Measurements from ENCODE around the gene GNAZ. TPM values are rescaled to one million over a fixed set of nuclear protein-coding genes. Genes with fewer than 3 reads are reported as not detected.

GNAZ gene
- polyA plus RNA-seq, 1 experiment, result 12.6 TPM

DNA sequence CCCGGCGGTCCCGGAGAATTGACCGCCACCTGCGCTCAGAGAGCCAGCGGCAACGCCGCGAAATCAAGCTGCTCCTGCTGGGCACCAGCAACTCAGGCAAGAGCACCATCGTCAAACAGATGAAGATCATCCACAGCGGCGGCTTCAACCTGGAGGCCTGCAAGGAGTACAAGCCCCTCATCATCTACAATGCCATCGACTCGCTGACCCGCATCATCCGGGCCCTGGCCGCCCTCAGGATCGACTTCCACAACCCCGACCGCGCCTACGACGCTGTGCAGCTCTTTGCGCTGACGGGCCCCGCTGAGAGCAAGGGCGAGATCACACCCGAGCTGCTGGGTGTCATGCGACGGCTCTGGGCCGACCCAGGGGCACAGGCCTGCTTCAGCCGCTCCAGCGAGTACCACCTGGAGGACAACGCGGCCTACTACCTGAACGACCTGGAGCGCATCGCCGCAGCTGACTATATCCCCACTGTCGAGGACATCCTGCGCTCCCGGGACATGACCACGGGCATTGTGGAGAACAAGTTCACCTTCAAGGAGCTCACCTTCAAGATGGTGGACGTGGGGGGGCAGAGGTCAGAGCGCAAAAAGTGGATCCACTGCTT lies 25.5 kb downstream of the GNAZ start:
- TF ChIP-seq, protein P1, sequence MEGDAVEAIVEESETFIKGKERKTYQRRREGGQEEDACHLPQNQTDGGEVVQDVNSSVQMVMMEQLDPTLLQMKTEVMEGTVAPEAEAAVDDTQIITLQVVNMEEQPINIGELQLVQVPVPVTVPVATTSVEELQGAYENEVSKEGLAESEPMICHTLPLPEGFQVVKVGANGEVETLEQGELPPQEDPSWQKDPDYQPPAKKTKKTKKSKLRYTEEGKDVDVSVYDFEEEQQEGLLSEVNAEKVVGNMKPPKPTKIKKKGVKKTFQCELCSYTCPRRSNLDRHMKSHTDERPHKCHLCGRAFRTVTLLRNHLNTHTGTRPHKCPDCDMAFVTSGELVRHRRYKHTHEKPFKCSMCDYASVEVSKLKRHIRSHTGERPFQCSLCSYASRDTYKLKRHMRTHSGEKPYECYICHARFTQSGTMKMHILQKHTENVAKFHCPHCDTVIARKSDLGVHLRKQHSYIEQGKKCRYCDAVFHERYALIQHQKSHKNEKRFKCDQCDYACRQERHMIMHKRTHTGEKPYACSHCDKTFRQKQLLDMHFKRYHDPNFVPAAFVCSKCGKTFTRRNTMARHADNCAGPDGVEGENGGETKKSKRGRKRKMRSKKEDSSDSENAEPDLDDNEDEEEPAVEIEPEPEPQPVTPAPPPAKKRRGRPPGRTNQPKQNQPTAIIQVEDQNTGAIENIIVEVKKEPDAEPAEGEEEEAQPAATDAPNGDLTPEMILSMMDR (IDR thresholded peaks at IDR 0.05; ENCODE audit: insufficient read depth, low read depth, low read length), result no peak
- DNase-seq (ENCODE audit: low read depth), result no peak
- H3K27me3 ChIP-seq (ENCODE audit: control insufficient read depth, insufficient read depth, low read length), result no peaks in the 10 kb centered on the region
- ChIA-PET CTCF (interaction anchor here (1.0 to 1.4 kb wide), 3 partner anchors 12 to 247 kb away, joined by 3 to 6 read pairs (median 3); no protein-coding TSS in a partner anchor), POLR2A (no interaction called here)
- peaks cover 10% of the 10 kb centered on the region for H3K36me3 ChIP-seq (ENCODE audit: control insufficient read depth, insufficient read depth, low read length)
- no peak overlapping the region for H3K4me3 ChIP-seq (ENCODE audit: low read depth, low read length)

GRCh38 chr22:23097412-23098229 lies 27.3 kb downstream of the GNAZ start:
- Histone ChIP-seq H3K4me3 (ENCODE audit: low read depth, low read length) (no peak overlapping the region), H3K36me3 (ENCODE audit: control insufficient read depth, insufficient read depth, low read length) (peaks cover 10% of the 10 kb centered on the region), H3K27me3 (ENCODE audit: control insufficient read depth, insufficient read depth, low read length) (no peaks in the 10 kb centered on the region)
- POLR2A ChIA-PET, result no interaction called here
- no peak for DNase-seq (ENCODE audit: low read depth)
- CTCF ChIA-PET, result no interaction called here
- TF ChIP-seq, protein P1 (IDR thresholded peaks at IDR 0.05; ENCODE audit: insufficient read depth, low read depth, low read length), result no peak

- Histone ChIP-seq H3K4me3 (ENCODE audit: low read depth, low read length) (no peak overlapping the region), H3K36me3 (ENCODE audit: control insufficient read depth, insufficient read depth, low read length) (peaks cover 10% of the 10 kb centered on the region), H3K27me3 (ENCODE audit: control insufficient read depth, insufficient read depth, low read length) (no peaks in the 10 kb centered on the region)
- TF ChIP-seq, protein P1 (IDR thresholded peaks at IDR 0.05; ENCODE audit: insufficient read depth, low read depth, low read length), result no peak
- ChIA-PET CTCF (no interaction called here), POLR2A (no interaction called here)
- no peak for DNase-seq (ENCODE audit: low read depth)
Observed at GRCh38 chr22:23098230-23098705, 27.9 kb downstream of the GNAZ start.

GRCh38 chr22:23098718-23099530 lies 28.6 kb downstream of the GNAZ start:
- TF ChIP-seq, protein P1 (IDR thresholded peaks at IDR 0.05; ENCODE audit: insufficient read depth, low read depth, low read length), result no peak
- peaks cover 10% of the 10 kb centered on the region for H3K36me3 ChIP-seq (ENCODE audit: control insufficient read depth, insufficient read depth, low read length)
- no peak for DNase-seq (ENCODE audit: low read depth)
- ChIA-PET POLR2A (no interaction called here), CTCF (no interaction called here)
- no peak overlapping the region for H3K4me3 ChIP-seq (ENCODE audit: low read depth, low read length)
- H3K27me3 ChIP-seq (ENCODE audit: control insufficient read depth, insufficient read depth, low read length), result no peaks in the 10 kb centered on the region

DNA sequence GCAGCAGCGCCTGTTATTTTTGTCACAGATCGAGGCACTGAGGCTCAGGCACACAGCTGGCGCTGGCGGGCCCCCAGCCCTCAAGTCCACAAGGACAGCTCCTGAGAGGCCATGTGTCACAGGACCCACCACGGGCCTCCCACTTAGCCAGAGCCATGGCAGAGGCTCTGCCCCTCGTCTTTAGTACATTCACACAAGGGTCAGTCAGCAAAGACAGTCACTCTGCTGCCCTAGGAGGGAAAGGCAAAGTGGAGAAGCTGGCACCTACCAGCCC lies 29.1 kb downstream of the GNAZ start:
- CTCF ChIA-PET, result interaction anchor here (0.7 kb wide), 1 partner anchor 10 kb away, joined by 4 read pairs; no protein-coding TSS in a partner anchor
- DNase-seq (ENCODE audit: low read depth), result no peak
- POLR2A ChIA-PET, result no interaction called here
- TF ChIP-seq, protein P1 (IDR thresholded peaks at IDR 0.05; ENCODE audit: insufficient read depth, low read depth, low read length), result no peak
- no peaks in the 10 kb centered on the region for H3K27me3 ChIP-seq (ENCODE audit: control insufficient read depth, insufficient read depth, low read length)
- H3K4me3 ChIP-seq (ENCODE audit: low read depth, low read length), result no peak overlapping the region
- H3K36me3 ChIP-seq (ENCODE audit: control insufficient read depth, insufficient read depth, low read length), result peaks cover 10% of the 10 kb centered on the region
